ENCODE data around the gene ZNRF1. TPM values are rescaled to one million over a fixed set of nuclear protein-coding genes. Genes with fewer than 3 reads are reported as not detected.

ZNRF1 gene
- total RNA-seq, 1 experiment from 2014 or later: 55.1 TPM

DNA sequence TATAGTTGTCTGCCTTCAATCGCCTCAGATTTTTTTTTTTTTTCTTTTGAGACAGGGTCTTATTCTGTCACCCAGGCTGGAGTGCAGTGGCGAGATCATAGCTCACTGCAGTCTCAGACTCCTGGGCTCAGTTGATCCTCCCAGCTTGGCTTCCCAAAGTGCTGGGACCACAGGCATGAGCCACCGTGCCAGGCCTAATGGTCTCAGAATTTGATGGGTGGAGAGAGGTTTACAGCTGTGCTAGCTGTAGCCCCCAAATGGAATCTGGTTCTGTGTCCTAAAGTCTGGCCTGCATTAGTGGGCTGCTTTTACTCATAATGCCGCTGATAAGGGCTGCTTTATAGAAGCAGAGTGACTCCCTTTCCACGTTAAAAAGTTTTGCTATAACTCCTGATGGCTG, 5.1 kb downstream of the ZNRF1 start:
- intact Hi-C loops (cut with micrococcal nuclease; ENCODE audit: unreplicated experiment): loop anchor here (5.0 kb wide), 1 partner anchor 38 kb away; no protein-coding TSS in a partner anchor
- Histone ChIP-seq H3K9me3 (ENCODE audit: low read depth, low read length, poor library complexity, severe bottlenecking) (no peaks in the 10 kb centered on the region), H3K27me3 (replicated peaks; ENCODE audit: insufficient read depth, low read depth, low read length, poor library complexity) (no peaks in the 10 kb centered on the region), H3K4me1 (ENCODE audit: insufficient read depth, low read length, poor library complexity, severe bottlenecking) (peaks cover 20% of the 10 kb centered on the region), H3K36me3 (ENCODE audit: insufficient read depth, low read length, poor library complexity, severe bottlenecking) (no peaks in the 10 kb centered on the region), H3K4me3 (ENCODE audit: low read depth, low read length, poor library complexity, severe bottlenecking) (no peak overlapping the region), H3K27ac (ENCODE audit: low read depth, low read length, poor library complexity, severe bottlenecking) (no peak overlapping the region)
- POLR2A ChIA-PET (ENCODE audit: low non-redundant PET): no interaction called here
- no TSS peak for BruUV-seq (replicated peaks)
- TF ChIP-seq EZH2 (IDR thresholded peaks at IDR 0.05; ENCODE audit: borderline replicate concordance, low read depth, low read length, poor library complexity, severe bottlenecking): no peak
- TF ChIP-seq, protein P1, sequence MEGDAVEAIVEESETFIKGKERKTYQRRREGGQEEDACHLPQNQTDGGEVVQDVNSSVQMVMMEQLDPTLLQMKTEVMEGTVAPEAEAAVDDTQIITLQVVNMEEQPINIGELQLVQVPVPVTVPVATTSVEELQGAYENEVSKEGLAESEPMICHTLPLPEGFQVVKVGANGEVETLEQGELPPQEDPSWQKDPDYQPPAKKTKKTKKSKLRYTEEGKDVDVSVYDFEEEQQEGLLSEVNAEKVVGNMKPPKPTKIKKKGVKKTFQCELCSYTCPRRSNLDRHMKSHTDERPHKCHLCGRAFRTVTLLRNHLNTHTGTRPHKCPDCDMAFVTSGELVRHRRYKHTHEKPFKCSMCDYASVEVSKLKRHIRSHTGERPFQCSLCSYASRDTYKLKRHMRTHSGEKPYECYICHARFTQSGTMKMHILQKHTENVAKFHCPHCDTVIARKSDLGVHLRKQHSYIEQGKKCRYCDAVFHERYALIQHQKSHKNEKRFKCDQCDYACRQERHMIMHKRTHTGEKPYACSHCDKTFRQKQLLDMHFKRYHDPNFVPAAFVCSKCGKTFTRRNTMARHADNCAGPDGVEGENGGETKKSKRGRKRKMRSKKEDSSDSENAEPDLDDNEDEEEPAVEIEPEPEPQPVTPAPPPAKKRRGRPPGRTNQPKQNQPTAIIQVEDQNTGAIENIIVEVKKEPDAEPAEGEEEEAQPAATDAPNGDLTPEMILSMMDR (conservative IDR thresholded peaks at IDR 0.05; ENCODE audit: low read depth, low read length): no peak
- DNase-seq (ENCODE audit: low spot score): no peak
- CTCF ChIA-PET: interaction anchor here (0.7 kb wide), 1 partner anchor 94 kb away, joined by 4 read pairs; no protein-coding TSS in a partner anchor

- TF ChIP-seq EZH2 (IDR thresholded peaks at IDR 0.05; ENCODE audit: borderline replicate concordance, low read depth, low read length, poor library complexity, severe bottlenecking): no peak
- no peak for DNase-seq (ENCODE audit: low spot score)
- Histone ChIP-seq H3K36me3 (ENCODE audit: insufficient read depth, low read length, poor library complexity, severe bottlenecking) (no peaks in the 10 kb centered on the region), H3K27ac (ENCODE audit: low read depth, low read length, poor library complexity, severe bottlenecking) (no peak overlapping the region), H3K9me3 (ENCODE audit: low read depth, low read length, poor library complexity, severe bottlenecking) (no peaks in the 10 kb centered on the region), H3K27me3 (replicated peaks; ENCODE audit: insufficient read depth, low read depth, low read length, poor library complexity) (no peaks in the 10 kb centered on the region), H3K4me3 (ENCODE audit: low read depth, low read length, poor library complexity, severe bottlenecking) (no peak overlapping the region), H3K4me1 (ENCODE audit: insufficient read depth, low read length, poor library complexity, severe bottlenecking) (peaks cover 20% of the 10 kb centered on the region)
- BruUV-seq (replicated peaks): no TSS peak
- ChIA-PET POLR2A (ENCODE audit: low non-redundant PET) (no interaction called here), CTCF (interaction anchor here (0.7 kb wide), 1 partner anchor 94 kb away, joined by 4 read pairs; no protein-coding TSS in a partner anchor)
- intact Hi-C loops (cut with micrococcal nuclease; ENCODE audit: unreplicated experiment): loop anchor here (5.0 kb wide), 1 partner anchor 38 kb away; no protein-coding TSS in a partner anchor
Measured at GRCh38 chr16:75004460-75004859, 5.6 kb downstream of the ZNRF1 start.

DNA sequence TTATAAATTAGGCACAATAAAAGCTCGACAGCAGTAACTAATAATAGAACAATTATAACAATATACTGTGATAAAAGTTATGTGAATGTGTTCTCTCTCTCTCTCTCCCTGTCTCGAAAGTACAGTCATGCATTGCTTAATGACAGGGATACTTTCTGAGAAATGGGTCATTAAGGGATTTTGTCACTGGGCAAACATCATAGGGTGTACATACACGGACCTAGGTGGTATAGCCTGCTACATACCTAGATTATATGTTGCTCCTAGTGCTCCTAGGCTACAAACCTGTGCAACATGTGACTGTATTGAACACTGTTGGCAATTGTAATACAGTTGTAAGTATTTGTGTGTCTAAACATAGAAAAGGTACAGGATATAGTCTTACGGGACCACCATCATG, 6.9 kb downstream of the ZNRF1 start:
- CTCF ChIA-PET: no interaction called here
- Histone ChIP-seq H3K27ac (ENCODE audit: low read depth, low read length, poor library complexity, severe bottlenecking) (no peak overlapping the region), H3K4me1 (ENCODE audit: insufficient read depth, low read length, poor library complexity, severe bottlenecking) (peaks cover 22% of the 10 kb centered on the region), H3K9me3 (ENCODE audit: low read depth, low read length, poor library complexity, severe bottlenecking) (no peaks in the 10 kb centered on the region), H3K36me3 (ENCODE audit: insufficient read depth, low read length, poor library complexity, severe bottlenecking) (no peaks in the 10 kb centered on the region), H3K27me3 (replicated peaks; ENCODE audit: insufficient read depth, low read depth, low read length, poor library complexity) (no peaks in the 10 kb centered on the region), H3K4me3 (ENCODE audit: low read depth, low read length, poor library complexity, severe bottlenecking) (no peak overlapping the region)
- POLR2A ChIA-PET (ENCODE audit: low non-redundant PET): no interaction called here
- intact Hi-C loops (cut with micrococcal nuclease; ENCODE audit: unreplicated experiment): no loop called here
- DNase-seq (ENCODE audit: low spot score): no peak
- TF ChIP-seq EZH2 (IDR thresholded peaks at IDR 0.05; ENCODE audit: borderline replicate concordance, low read depth, low read length, poor library complexity, severe bottlenecking): no peak
- TF ChIP-seq, protein P1 (conservative IDR thresholded peaks at IDR 0.05; ENCODE audit: low read depth, low read length): no peak
- no TSS peak for BruUV-seq (replicated peaks)

DNA sequence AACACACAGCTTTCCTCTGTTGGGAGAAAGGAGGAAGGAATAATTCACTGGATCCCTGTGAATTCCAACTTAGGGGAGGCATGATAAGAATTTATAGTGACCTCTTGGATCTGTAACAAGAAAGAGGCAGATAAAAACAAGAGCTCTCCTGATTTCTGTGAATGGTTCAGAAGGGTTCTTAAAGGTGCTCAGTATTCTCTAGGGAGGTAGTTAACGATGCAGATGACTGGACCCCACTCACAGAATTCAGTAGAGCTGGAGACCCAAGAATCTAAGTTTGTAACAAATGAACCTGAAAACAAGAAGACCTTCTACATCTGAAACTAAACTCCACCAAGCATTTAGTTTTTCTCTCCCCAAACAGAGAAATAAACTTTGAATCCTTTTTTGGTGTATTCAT, 8.6 kb downstream of the ZNRF1 start:
- intact Hi-C loops (cut with micrococcal nuclease; ENCODE audit: unreplicated experiment): no loop called here
- no peak overlapping the region for H3K27ac ChIP-seq (ENCODE audit: low read depth, low read length, poor library complexity, severe bottlenecking)
- no peak for TF ChIP-seq EZH2 (IDR thresholded peaks at IDR 0.05; ENCODE audit: borderline replicate concordance, low read depth, low read length, poor library complexity, severe bottlenecking)
- TF ChIP-seq, protein P1 (conservative IDR thresholded peaks at IDR 0.05; ENCODE audit: low read depth, low read length): no peak
- ChIA-PET CTCF (no interaction called here), POLR2A (ENCODE audit: low non-redundant PET) (no interaction called here)
- H3K9me3 ChIP-seq (ENCODE audit: low read depth, low read length, poor library complexity, severe bottlenecking): no peaks in the 10 kb centered on the region
- H3K27me3 ChIP-seq (replicated peaks; ENCODE audit: insufficient read depth, low read depth, low read length, poor library complexity): no peaks in the 10 kb centered on the region
- no peaks in the 10 kb centered on the region for H3K36me3 ChIP-seq (ENCODE audit: insufficient read depth, low read length, poor library complexity, severe bottlenecking)
- no TSS peak for BruUV-seq (replicated peaks)
- no peak for DNase-seq (ENCODE audit: low spot score)
- no peak overlapping the region for H3K4me3 ChIP-seq (ENCODE audit: low read depth, low read length, poor library complexity, severe bottlenecking)
- peaks cover 20% of the 10 kb centered on the region for H3K4me1 ChIP-seq (ENCODE audit: insufficient read depth, low read length, poor library complexity, severe bottlenecking)
